Dermis microvascular lymphatic vessel endothelial cell (primary cell): ENCODE results near the gene SBF2. TPM values are rescaled to one million over a fixed set of nuclear protein-coding genes. Genes with fewer than 3 reads are reported as not detected.
"Not testable (repeated sequence)": the region's sequence is repeated elsewhere in the genome, so short reads cannot be mapped to it uniquely, and the experiment has no call there.

ENCODE experiments used
- DNase-seq, 2 donors: peaks; one replicate each; pipeline versions ENCODE4 v3.0.0 to v3.0.0-alpha.2; 2010; ENCODE audit warnings: low read depth in 2 of 2
- total RNA-seq: library from RNA; depleted of rRNA; stranded (reverse); fragments of >200 nt; gene quantifications from 2 replicates; pipeline ENCODE4 v1.2.1, GENCODE V29; 2014

SBF2 gene
- total RNA-seq, 1 donor from 2014 or later: 31.7 TPM

DNA sequence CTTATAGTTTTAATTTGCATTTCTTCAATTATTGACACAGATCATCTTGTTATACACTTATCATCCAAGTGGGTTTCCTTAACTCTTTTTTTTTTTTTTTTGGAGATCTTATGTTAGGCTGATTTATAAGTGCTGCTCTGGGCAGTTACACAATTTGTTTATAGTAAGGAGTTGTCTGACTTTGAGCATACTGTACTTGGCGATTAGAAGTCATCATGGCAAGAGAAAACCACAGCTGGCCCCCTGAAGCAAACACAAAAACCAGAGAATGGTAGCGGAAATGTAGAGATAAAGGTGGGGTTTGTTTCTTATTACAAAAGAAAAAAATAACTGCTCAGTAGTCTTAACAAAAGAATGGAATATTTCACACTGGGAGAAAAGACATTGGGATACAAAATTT lies 337.5 kb downstream of the SBF2 start:
- no peak for DNase-seq

DNA sequence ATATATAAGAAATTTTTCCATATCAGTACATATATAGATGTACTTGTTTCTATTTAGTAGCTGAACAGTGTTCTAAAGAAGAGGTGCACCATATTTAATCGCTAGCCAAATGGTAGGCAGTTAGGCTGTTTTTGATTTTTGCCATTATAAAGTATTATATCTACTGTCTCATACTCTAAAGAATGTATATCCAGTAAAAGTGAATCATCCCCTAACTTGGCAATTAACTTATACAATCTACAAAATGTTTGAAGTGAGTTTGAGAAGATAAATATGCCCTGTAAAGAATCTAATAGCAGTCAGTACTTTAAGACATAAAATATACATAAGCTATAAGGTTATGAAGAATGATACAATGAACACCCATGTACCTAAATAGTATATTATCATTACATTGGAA lies 338.6 kb downstream of the SBF2 start:
- DNase-seq: no peak

DNA sequence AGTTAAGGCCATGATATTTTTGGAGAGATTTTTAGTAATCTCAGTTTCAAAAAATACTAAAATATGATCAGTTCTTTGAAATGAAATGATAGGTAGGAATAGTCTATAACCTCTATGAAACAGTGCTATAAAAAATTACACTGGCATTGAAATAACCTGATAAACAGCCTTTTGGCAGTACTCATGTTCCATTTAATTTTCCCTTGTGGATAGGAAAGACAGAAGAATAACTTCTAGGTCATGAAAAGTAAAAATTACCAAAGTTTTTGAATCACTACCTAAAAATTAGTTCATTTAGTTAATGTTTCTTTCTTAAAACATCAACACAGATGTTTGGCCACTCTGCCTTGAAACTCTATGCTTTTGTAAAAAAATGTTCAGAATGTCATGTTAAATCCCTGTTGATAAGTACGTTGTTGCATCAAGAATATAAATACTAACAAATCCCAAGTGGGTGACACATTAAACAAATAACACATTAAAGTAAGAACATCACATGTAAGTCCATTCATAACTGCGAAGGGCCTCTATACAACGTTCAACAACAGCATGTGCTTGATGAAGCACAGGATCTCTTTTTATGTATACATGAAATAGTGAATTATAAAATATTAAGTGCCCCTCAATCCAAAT lies 339.9 kb downstream of the SBF2 start:
- DNase-seq: no peak

DNA sequence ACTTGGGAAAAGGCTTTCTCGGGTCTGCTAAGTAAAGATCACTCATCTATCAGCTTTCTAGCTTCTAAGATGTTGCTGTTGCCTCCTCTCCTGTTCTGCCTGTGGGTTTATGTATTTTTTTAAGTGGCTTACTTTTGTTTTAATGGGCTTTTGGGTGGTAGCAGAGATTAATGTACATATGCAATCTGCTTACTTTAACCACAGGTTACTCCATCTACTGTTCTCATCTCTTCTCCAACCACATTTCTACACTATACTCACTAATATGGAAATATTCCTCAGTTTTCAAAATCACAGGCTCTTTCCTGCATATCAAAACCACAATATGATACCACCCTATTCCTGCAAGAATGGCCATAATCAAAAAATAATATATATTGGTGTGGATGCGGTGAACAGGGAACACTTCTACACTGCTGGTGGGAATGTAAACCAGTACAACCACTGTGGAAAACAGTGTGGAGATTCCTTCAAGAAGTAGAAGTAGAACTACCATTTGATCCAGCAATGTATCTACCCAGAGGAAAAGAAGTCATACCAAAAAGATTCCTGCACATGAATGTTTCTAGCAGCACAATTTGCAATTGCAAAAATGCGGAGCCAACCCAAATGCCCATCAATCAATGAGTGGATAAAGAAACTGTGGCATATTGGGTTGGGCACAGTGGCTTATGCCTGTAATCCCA lies 341.4 kb downstream of the SBF2 start:
- DNase-seq: no peak

DNA sequence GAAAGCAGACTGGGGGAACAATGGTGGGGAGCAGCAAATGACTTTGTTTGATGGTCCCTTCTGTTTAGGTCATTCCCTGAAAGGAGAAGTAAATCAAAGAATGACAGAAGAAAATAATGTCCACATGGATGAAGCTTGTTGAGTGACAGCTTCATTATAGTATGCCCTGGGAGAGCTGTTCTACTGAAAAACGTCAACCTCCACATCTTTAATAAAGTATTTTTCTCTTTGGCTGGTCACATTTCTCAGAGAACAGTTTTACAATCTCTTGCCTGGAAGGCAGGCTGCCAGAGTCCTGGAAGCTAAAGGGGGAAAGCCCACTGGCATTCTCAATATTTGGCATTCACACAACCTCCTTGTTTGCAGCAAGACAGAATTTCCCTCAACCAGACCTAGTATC lies 342.2 kb downstream of the SBF2 start:
- no peak for DNase-seq

DNA sequence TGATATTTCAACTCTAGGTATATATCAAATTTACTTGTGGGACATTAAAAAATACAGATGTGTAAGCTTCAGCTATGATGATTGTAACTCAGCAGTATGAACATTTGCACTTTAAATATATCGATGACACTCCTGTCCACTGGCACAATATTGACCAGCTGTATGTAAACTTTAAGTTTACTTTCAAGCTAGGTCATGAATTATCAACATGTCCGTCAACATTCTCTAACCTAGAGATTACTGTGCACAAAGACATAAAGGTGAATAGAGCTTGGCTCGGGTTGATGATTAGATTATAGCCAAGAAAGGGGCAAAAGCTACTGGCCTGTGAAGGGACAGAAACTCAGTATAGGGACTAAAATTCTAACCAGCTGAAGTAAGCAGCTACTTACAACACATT lies 343.6 kb downstream of the SBF2 start:
- no peak for DNase-seq

DNA sequence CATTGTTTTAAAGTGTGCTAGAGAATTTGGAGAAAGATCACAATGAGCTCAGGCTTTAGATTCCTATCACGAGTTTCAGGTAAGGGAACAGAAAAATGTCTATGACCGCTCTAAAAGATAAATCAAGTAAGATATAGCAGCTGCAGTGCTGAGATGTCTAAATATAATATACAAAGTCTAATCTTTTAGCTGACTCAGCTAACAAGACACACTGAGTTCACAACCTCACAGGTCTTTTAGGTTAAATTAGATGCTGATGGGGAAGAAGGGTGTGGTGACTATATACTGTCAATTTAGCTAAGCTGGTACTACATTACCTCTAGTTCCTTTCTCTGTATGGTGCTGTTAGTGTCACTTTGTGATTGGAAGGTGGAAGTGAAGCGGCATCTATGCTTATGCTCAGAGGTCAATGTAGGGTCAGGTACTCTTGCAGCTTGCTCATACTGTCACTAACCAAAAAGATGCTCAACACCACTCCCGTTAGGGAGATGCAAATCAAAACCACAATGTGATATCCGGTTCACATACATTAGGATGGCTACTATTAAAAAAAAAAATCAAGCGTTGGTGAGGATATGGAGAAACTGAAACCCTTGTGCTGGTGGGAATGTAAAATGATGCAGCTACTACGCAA lies 346.7 kb downstream of the SBF2 start:
- no peak for DNase-seq

DNA sequence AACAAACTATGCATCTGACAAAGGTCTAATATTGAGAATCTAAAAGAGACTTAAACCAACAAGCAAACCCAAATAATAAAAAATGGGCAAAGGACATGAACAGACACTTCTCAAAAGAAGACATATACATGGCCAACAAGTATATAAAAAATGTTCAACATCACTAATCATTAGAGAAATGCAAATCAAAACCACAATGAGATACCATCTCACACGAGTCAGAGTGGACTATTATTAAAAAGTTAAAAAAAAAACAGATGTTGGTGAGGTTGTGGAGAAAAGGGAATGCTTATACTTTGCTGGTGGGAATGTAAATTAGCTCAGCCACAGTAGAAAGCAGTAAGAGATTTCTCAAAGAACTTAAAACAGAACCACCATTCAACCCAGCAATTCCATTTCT lies 348.3 kb downstream of the SBF2 start:
- DNase-seq: not testable (repeated sequence)

DNA sequence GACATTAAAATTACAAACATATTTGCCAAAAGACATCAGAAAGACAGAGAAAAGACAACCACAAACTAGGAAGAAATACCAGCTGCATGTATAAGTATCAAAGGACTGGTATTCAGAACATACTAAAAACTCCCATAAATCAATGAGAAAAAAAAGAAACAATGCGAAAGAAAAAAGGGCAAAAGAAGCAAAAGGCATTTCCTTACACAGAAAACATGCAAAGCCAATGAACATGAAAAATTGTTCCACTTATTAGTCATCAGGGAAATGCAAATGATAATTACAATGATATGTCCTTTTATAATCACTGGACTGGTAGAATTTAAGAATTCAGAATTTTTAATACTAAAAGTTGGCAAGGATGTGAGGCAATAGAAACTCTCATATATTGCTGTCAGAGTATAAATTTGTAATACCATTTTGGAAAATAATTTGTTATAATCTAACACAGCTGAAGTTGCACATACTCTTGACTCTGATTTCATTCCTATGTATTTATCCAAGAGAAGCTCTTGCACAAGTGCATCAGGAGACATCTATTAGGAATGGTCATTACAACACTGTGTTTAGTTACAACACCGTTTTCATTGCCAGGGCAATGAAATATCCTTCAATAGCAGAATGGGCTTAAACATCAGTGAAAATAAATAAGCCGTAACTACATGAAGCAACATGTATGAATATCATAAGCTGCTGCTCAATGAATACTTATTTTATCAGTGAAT lies 350.5 kb downstream of the SBF2 start:
- peak in 1 of 2 donors; percentile 18 for DNase-seq

DNA sequence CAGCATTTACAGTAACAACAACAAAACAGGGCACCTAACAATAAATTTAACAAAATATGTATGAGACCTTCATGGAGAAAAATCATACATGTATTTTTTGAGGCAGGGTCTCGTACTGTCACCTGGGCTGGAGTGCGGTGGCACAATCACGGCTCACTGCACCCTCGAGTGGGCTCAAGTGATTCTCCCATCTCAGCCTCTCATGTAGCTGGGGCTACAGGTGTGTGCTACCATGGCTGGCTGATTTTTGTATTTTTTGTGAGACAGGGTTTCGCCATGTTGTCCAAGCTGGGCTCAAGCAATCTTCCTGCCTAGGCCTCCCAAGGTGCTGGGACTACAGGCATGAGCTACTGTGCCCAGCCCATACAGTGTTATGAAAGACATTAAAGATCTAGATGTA lies 352.0 kb downstream of the SBF2 start:
- no peak for DNase-seq

DNA sequence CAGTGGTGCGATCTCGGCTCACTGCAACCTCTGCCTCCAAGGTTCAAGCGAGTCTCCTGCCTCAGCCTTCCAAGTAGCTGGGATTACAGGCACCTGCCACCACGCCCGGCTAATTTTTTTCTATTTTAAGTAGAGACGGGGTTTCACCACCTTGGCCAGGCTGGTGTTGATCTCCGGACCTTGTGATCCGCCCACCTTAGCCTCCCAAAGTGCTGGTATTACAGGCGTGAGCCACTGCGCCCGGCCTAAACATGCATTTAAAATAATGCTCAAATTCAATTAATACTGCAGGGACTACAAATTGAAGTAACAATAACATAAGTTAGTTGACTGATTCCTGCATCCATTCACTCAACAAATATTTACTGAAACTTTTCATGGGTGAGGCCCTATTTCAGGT lies 354.9 kb downstream of the SBF2 start:
- not testable (repeated sequence) for DNase-seq

DNA sequence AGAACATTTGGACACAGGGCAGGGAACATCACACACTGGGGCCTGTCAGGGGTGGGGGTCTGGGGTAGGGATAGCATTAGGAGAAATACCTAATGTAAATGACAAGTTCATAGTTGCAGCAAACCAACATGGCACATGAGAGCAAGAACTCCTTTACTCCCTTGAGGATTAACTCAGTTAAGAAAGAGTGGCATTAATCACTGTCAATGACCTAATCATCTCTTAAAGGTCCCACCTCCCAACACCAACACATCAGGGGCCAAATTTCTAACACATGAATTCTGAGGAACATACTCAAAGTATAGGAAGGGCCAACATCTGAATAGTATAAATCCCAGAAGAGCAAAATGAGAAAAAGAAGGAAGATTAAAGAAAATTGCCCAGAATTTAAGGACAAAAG lies 357.3 kb downstream of the SBF2 start:
- no peak for DNase-seq

DNA sequence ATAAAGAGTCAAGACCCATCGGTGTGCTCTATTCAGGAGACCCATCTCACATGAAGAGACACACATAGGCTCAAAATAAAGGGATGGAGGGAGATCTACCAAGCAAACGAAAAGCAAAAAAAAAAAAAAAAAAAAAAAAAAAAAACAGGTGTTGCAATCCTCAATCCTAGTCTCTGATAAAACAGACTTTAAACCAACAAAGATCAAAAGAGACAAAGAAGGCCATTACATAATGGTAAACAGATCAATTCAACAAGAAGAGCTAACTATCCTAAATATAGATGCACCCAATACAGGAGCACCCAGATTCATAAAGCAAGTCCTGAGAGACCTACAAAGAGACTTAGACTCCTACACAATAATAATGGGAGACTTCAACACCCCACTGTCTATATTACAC lies 361.2 kb downstream of the SBF2 start:
- not testable (repeated sequence) for DNase-seq

DNA sequence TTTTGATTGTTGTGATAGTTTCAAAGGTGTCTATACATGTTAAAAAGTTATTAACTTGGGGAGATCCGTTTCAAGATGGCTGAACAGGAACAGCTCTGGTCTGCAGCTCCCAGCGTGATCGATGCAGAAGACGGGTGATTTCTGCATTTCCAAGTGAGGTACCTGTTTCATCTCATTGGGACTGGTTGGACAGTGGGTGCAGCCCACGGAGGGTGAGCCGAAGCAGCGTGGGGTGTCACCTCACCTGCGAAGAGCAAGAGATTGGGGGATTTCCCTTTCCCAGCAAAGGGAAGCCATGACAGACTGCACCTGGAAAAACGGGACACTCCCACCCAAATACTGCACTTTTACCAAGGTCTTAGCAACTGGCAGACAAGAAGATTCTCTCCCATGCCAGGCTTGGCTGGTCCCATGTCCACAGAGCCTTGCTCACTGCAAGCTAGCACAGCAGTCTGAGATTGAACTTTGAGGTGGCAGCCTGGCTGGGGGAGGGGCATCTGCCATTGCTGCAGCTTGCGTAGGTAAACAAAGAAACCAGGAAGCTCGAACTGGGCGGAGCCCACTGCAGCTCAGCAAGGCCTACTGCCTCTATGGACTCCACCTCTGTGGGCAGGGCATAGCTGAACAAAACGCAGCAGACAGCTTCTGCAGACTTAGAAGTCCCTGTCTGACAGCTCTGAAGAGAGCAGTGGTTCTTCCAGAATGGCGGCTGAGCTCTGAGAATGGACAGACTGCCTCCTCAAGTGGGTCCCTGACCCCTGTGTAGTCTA lies 363.3 kb downstream of the SBF2 start:
- DNase-seq: not testable (repeated sequence)

DNA sequence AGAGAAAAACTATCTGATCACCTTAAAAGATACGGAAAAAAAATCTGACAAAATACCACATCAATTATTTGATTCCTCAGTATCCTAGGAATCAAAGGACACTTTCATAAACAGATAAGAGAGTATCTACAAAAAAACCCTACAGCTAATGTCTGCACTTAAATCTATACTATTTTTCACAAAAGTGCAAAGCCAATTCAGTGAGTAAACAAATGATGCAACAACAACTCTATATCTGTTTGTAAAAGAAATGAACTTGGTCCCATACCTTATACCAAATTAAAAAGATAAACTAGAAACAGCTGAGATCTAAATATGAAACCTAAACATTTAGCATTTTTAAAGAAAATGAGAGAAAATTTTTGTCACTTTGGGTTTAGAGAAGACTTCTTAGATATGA lies 366.3 kb downstream of the SBF2 start:
- DNase-seq: no peak

DNA sequence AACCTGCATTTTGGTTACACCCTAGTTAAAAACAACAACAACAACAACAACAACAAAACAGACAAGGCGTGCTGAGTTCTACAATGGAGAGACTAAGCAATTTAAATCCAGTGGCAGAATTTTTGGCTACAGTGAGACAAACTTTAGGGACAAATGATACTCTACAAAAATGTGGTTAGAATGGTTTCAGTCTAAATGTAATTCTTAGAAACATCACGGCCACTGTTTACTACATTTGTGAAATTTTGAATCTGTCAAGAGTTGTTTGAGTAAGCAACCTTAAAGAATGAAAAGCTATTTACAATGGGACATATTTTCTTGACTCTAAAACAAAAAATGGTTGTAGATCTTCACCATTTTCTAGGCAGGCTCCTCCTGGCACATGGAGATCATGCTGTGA lies 370.7 kb downstream of the SBF2 start:
- no peak for DNase-seq

DNA sequence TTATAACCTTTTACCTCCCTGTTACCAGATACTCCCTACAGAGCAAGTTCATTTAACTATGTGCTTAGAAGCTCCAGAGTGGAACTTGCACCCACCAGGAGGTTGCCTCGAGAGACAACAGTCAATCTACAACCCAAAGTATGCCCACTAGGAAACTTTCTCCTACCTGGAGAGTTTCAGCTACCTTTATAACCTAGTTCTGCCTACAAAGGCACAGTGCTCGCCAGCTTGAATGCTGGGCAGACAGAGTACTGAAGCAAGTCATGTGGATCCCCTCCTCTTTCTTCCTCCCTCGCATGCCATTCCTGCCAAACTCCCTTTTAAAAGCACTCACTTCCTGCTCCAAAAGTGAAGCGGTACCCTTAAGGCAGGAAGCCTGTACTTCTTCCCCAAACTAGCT lies 371.2 kb downstream of the SBF2 start:
- peak in 1 of 2 donors; percentile 10 for DNase-seq

DNA sequence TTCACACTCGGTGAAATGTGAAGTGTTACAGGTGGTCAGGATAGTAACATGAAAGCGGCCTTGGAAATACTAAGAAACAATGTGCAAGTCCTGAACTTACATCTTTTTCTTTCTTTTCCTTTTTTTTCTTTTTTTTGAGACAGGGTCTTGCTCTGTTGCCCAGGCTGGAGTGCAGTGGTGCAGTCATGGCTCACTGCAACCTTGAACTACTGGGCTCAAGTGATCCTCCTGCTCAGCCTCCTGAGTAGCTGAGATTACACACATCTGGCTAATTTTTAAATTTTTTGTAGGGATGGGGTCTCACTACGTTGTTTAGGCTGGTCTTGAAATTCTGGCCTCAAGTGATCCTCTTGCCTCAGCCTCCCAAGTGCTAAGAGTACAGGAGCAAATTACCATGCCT lies 377.5 kb downstream of the SBF2 start:
- no peak for DNase-seq

DNA sequence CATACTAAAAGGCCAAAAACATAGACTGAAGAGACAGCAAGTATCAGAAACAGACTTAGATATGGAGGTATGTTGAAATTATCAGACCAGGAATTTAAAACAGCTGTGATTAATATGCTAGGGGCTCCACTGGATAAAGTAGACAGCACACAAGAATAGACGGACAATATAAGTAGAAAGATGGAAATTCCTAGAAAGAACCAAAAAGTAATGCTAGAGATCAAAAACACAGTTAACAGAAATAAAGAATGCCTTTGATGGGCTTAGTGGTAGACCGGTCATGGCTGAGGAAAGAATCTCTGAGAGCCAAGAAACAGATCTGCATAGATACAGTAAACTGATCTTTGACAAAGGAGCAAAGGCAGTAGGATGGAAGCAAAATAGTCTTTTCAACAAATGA lies 380.0 kb downstream of the SBF2 start:
- no peak for DNase-seq

DNA sequence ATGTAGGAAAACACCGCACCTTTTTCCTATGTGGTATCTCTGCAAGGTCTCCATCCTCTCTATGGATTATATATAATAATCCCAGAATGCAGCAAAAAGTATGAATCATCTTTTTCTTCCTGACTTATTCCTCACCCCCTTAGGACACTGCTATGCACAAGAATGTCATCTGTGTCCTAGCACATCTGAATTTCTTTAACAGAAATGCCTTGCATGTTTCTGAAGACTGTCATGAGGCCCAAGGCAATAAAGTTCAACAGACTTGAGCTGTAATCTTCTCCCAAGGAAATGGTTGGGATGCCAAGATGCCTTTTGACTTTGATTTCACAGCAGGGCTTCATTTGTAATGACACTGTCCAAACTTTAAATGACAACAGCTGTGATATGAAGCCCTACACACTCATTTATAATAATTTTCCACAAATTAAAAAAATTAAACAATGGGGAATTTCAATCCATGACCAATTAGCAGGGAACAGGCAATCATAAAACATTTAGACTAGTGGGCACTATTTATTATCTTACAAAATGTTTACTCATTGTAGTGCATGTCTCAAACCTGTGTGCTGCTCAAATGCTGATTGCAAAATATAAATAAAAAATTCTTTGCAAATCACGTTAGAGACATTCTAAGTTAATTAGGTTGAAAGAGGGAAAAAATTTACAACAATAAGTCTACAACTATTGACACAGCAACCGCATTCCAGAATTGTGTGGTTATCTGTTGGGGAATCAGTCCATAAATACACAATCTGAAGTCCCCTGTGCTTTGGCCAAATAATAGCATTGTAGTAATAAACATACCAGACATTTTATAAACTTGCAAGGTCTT lies 387.8 kb downstream of the SBF2 start:
- peak in 1 of 2 donors; percentile 55 for DNase-seq

DNA sequence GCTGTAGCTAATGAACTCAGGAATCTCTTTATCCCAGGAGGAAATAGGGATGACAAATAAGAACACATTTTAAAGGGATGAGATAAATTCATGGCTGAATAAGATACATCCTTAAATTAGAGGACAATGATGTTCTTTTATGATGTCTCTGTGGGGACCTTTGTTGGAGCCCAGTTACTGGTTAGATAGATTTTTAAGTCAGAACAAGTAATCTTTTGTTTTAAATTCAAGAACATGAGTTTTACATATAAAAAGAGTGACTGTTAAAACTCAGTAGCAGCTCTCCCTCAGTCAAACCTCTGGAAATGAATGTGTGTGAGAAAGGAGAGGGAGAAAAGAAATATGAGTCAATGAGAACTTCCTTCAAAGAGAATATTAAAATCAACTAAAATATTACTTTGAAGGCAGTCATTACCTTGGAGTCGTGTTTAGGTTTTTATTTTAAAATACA lies 388.5 kb downstream of the SBF2 start:
- peak in 1 of 2 donors; percentile 9 for DNase-seq
